H1 (cell line): Measurements from ENCODE around the gene BBS4. TPM values are rescaled to one million over a fixed set of nuclear protein-coding genes. Genes with fewer than 3 reads are reported as not detected.

Experiments
- RNF2 ChIP-seq: fragments of 200-900, 300-1000 bp; sonication (generic); IDR thresholded peaks from 2 replicates; pipeline ENCODE4 v1.7.1; 2016; ENCODE audit warnings: borderline replicate concordance, low read depth, mild to moderate bottlenecking, antibody characterized with exemption, low read length; ENCODE audit not compliant: poor library complexity, severe bottlenecking; ENCODE audit errors: missing control alignments
- polyA plus RNA-seq, 7 experiments: library from polyadenylated mRNA; depleted of rRNA in 3 of 7; stranded (reverse) in 5 of 7; unstranded in 2 of 7; fragments of >200 nt in 5 of 7; fragments of 200-250 nt in 2 of 7; gene quantifications; 1 replicate in 5 of 7; 2 replicates in 1 of 7; 4 replicates in 1 of 7; pipeline versions ENCODE4 v1.2.1 to v1.2.3, GENCODE V29; 2011 to 2013; ENCODE audit warnings: missing spikeins in 2 of 7, mixed read lengths in 2 of 7
- total RNA-seq: library from RNA; stranded (reverse); fragmentation: NEBNext Ultra II Directional; extraction: Animal tissue kit (Norgen Biotek cat#: 25700); gene quantifications from 2 replicates; pipeline ENCODE4 v1.2.1, GENCODE V29; 2021

The BBS4 gene
- total and polyA plus RNA-seq, 2 of the 8 experiments (the other 6 are each of a cell fraction or from before 2014, with no cell fraction given), result 17.4 to 24.1 TPM

GRCh38 chr15:72688697-72689096 lies 2.7 kb downstream of the BBS4 start (continued):
- TF ChIP-seq RNF2, result no peak
